NCI-H446 treated with DMSO at 0.1 percent for 48 hours (cell line): ENCODE data around the gene PIN1.
"Not testable (repeated sequence)": the region's sequence is repeated elsewhere in the genome, so short reads cannot be mapped to it uniquely, and the experiment has no call there.

ENCODE experiments used
- DNase-seq: peaks from one replicate; lab custom pipeline; 2025; lab: John Stamatoyannopoulos, UW

The PIN1 gene

GRCh38 chr19:9834726-9835506, at the start of gene PIN1:
Gene PIN1, plus strand, starts transcription at chr19:9835318. Its CDS starts 27 bp downstream, at chr19:9835345.
- peak; percentile 98 for DNase-seq

GRCh38 chr19:9785367-9786331, 49.5 kb upstream of the PIN1 start:
- peak; percentile 72 for DNase-seq

GRCh38 chr19:9786342-9786741, 48.8 kb upstream of the PIN1 start:
- no peak for DNase-seq

- DNase-seq, result no peak
These were observed 48.3 kb upstream of the PIN1 start for GRCh38 chr19:9786819-9787218.

- not testable (repeated sequence) for DNase-seq
These were observed 46.5 kb upstream of the PIN1 start for GRCh38 chr19:9788604-9789003.

GRCh38 chr19:9789066-9789465, 46.1 kb upstream of the PIN1 start:
- no peak for DNase-seq

- DNase-seq, result not testable (repeated sequence)
These were observed 45.5 kb upstream of the PIN1 start for GRCh38 chr19:9789579-9789978.

- DNase-seq, result not testable (repeated sequence)
These were observed 44.1 kb upstream of the PIN1 start for GRCh38 chr19:9791073-9791367.

GRCh38 chr19:9791552-9792205, 43.4 kb upstream of the PIN1 start:
- peak; percentile 88 for DNase-seq

- peak; percentile 88 for DNase-seq
These were observed 42.7 kb upstream of the PIN1 start for GRCh38 chr19:9792206-9793070.

- no peak for DNase-seq
These were observed 42.0 kb upstream of the PIN1 start for GRCh38 chr19:9793071-9793591.

- DNase-seq, result peak; percentile 78
These were observed 38.9 kb upstream of the PIN1 start for GRCh38 chr19:9796113-9796773.

GRCh38 chr19:9797871-9798270, 37.2 kb upstream of the PIN1 start:
- no peak for DNase-seq

- DNase-seq, result no peak
These were observed 36.0 kb upstream of the PIN1 start for GRCh38 chr19:9799162-9799561.

GRCh38 chr19:9801976-9802375, 33.1 kb upstream of the PIN1 start:
- DNase-seq, result no peak

- no peak for DNase-seq
These were observed 28.3 kb upstream of the PIN1 start for GRCh38 chr19:9806803-9807202.

GRCh38 chr19:9808855-9809824, 26.0 kb upstream of the PIN1 start:
- DNase-seq, result no peak

GRCh38 chr19:9811139-9811538, 24.0 kb upstream of the PIN1 start:
- DNase-seq, result no peak

- no peak for DNase-seq
These were observed 16.9 kb upstream of the PIN1 start for GRCh38 chr19:9818175-9818733.
